ENCODE results near the gene MAP3K10.
A peak's percentile ranks its signal among the peaks of the same experiment; 100 is the strongest.
"Not testable (repeated sequence)": the region's sequence is repeated elsewhere in the genome, so short reads cannot be mapped to it uniquely, and the experiment has no call there.

Gene MAP3K10

GRCh38 chr19:40213882-40214570 lies 22.8 kb downstream of the MAP3K10 start:
- TF ChIP-seq CTCF (conservative IDR thresholded peaks at IDR 0.05) (no peak), ZFX (IDR thresholded peaks at IDR 0.05) (no peak)

GRCh38 chr19:40214936-40215335 lies 23.7 kb downstream of the MAP3K10 start:
- TF ChIP-seq CTCF (conservative IDR thresholded peaks at IDR 0.05) (no peak), ZFX (IDR thresholded peaks at IDR 0.05) (no peak)
- no peak overlapping the region for H3K27ac ChIP-seq

More at GRCh38 chr19:40213882-40214570, 22.8 kb downstream of the MAP3K10 start:
- H3K27ac ChIP-seq: no peak overlapping the region

DNA sequence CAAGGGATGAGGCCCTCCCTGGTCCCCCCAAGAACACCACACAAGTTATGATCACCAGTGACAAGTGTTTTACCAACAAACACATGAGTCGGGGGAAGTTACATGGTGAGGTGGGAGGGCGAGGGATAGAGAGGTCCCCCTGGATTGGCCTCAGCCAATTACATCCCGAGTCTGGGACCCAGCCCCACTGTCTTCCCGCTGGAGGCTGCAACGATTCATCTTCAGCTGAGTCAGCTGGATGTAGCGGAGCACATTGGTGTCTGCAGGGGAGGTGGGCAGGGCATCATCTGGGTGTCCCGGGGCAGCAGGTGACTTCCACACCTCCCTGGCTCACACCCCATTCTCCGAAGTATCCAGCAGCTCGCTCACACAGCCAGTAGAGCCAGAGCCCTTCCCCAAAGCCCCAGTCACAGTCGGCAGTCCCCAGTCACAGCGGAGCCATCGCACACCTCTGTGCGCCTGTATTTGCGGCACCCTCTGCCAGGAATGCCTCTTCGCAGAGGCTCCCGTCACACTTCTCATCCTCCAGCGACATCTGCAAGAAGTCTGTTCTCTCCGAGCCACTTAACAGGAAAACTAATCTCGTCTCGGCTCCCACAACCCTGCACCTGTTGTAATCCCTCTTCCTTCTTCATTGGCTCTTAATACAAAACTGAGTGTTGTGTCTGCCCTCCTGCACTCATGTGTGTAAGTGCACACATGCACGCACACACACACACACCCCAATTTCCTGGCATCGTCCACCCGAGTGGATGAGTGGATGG lies 25.0 kb downstream of the MAP3K10 start:
- H3K27ac ChIP-seq: peak overlapping the region; percentile 52; the same call in 1 of the 2 replicates
- TF ChIP-seq CTCF (conservative IDR thresholded peaks at IDR 0.05): no peak
- TF ChIP-seq ZFX (IDR thresholded peaks at IDR 0.05): no peak

- H3K27ac ChIP-seq: peak overlapping the region; percentile 52; the same call in 1 of the 2 replicates
These were observed 25.5 kb downstream of the MAP3K10 start for GRCh38 chr19:40216777-40217026.

GRCh38 chr19:40217027-40217810 lies 26.0 kb downstream of the MAP3K10 start:
- peak; percentile 95 for TF ChIP-seq CTCF (conservative IDR thresholded peaks at IDR 0.05)
- TF ChIP-seq ZFX (IDR thresholded peaks at IDR 0.05): peak; percentile 69; the same call in 1 of the 2 replicates
- peak overlapping the region; percentile 52 for H3K27ac ChIP-seq

More at GRCh38 chr19:40216777-40217026, 25.5 kb downstream of the MAP3K10 start:
- no peak for TF ChIP-seq ZFX (IDR thresholded peaks at IDR 0.05)
- no peak for TF ChIP-seq CTCF (conservative IDR thresholded peaks at IDR 0.05)

DNA sequence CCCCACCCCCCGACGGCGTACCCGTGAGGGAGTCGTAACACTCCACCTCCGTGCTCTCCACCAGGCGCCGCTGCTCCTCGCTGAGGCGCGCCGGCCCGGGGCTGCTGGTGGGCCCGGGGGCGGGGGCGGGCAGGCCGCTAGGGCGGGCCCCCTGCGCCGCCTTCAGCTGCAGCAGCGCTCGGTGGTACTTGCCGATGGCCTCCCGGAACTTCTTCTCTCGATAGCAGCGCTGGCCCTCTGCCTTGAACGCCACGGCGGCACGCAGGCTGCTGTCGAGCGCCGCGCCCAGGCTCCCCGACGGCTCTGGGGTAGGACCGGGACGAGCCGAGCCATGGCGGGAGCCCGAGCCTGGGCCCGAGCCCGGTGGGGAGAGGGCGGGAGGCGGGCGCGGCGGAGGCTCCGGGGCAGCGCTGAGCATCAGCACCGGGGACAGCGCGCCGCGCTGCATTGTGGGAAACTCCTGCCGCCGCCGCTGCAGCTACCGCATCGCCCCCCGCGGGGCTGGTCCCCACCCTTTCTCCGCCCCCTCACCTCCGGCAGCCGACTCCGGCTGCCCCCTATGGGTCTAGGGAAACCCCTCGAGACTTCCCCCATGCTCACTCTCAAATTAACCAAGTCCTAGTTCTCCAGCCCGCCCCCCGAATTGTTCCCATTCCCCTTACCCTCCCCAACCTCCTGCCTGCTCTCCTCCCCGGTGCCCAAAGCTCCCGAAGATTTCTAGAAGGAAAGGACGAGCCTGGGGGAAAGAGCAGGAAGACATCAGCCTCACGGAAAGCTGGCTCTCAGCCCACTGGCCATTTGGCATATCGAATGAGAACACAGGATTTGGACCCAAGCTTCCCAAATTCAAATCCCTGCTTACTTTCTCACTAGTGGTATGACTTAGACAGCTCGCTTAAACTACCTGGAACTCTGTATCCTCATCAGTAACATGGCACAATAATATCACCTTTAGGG lies 27.0 kb downstream of the MAP3K10 start, which contains the start of gene TTC9B:
TSS of gene TTC9B (minus strand) at position 451 of the 957 bp plus-strand sequence. CDS start at position 448, 3 bp downstream.
- H3K27ac ChIP-seq: peak within 1 kb of the TSS; percentile 52
- TF ChIP-seq ZFX (IDR thresholded peaks at IDR 0.05): no peak
- no peak for TF ChIP-seq CTCF (conservative IDR thresholded peaks at IDR 0.05)

DNA sequence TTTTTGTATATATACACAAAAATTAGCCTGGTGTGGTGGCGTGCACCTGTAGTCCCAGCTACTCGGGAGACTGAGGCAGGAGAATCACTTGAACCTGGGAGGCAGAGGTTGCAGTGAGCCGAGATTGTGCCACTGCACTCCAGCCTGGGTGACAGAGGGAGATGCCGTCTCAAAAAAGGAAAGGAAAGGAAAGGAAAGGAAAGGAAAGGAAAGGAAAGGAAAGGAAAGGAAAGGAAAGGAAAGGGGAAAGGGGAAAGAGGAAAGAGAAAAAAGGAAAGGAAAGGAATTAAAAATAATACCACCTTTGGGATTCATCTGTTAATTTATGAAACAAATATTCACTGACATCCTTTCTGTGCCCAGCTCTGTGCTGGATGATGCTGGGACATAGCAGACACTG lies 27.8 kb downstream of the MAP3K10 start:
- not testable (repeated sequence) for H3K27ac ChIP-seq
